ENCODE measurements around the gene USHBP1.

USHBP1 gene

GRCh38 chr19:17264641-17264979 lies at the start of gene USHBP1:
USHBP1 (minus strand) TSS chr19:17264745; CDS start chr19:17264299, 446 bp downstream.
- H3K4me3 ChIP-seq (ENCODE audit: low read depth, low read length) = no peak within 1 kb of the TSS

- no peak overlapping the region for H3K4me3 ChIP-seq (ENCODE audit: low read depth, low read length)
These were observed 49.6 kb upstream of the USHBP1 start for GRCh38 chr19:17314007-17314593.

- no peak overlapping the region for H3K4me3 ChIP-seq (ENCODE audit: low read depth, low read length)
These were observed 47.9 kb upstream of the USHBP1 start for GRCh38 chr19:17312189-17313113.

DNA sequence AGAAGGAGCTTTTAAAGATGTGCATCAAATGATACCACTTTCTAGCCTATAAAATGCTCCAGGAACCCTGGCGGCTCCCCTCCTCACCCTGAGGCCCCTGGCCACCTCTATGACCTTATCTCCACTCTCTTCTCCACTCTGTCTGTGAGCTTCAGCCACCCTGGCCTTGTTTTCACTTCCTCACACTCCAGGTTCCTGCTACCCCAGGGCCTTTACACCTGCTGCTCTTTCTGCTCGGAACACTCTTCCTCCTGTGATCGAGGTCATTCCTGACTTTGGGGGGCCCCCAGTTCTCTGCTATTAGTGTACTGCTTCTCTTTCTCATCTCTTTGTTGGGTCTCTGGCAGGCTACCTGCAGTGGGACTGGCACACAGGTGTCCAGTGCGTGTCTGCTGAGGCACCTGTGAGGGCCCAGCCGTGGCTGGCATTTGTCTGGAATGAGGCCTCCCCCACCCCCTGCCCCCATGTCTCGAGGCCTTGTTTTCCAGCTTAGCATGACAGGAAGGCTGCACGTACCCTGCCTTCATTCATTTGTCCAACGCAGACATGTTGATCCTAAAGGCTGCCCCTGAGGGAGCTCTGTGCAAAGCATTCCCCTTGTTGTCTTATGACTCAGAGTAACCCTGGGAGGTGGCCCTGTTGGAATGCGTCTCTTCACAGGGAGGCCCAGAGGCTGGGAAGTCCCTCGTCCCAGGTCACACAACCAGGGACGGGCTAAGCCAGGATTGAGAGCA lies 47.1 kb upstream of the USHBP1 start:
- no peak overlapping the region for H3K4me3 ChIP-seq (ENCODE audit: low read depth, low read length)

- H3K4me3 ChIP-seq (ENCODE audit: low read depth, low read length) = peak overlapping the region; percentile 96
These were observed 45.5 kb upstream of the USHBP1 start for GRCh38 chr19:17309965-17310461.

GRCh38 chr19:17309198-17309964 lies 44.8 kb upstream of the USHBP1 start, which contains the start of gene DDA1:
DDA1 (plus strand) TSS chr19:17309563; CDS start chr19:17309655, 92 bp downstream.
- peak within 1 kb of the TSS; percentile 96 for H3K4me3 ChIP-seq (ENCODE audit: low read depth, low read length)

DNA sequence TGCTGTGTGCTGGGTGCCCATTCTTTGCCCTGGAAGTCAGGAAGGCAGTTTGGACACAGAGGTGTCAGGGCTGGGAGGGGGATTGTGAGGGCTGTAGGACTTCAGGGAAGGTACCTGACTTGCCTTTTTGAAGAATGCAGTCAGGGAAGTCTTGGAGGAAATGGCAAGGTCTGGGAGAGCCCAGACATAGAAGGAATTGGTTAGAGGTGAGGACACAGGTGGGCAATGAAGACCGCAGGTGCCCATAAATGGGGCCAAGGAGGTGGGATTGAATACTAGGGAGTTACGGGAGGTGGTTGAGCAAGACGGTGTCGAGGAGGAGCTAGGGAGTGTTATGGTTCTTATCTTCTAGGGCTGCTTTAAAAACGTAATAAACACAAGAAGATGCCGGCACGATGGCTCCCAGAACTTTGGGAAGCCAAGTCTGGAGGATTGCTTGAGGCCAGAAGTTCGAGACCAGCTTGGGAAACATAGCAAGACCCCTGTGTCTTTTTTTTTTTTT lies 43.4 kb upstream of the USHBP1 start:
- H3K4me3 ChIP-seq (ENCODE audit: low read depth, low read length) = no peak overlapping the region

- peak overlapping the region; percentile 92 for H3K4me3 ChIP-seq (ENCODE audit: low read depth, low read length)
These were observed 41.8 kb upstream of the USHBP1 start for GRCh38 chr19:17306285-17306714.

DNA sequence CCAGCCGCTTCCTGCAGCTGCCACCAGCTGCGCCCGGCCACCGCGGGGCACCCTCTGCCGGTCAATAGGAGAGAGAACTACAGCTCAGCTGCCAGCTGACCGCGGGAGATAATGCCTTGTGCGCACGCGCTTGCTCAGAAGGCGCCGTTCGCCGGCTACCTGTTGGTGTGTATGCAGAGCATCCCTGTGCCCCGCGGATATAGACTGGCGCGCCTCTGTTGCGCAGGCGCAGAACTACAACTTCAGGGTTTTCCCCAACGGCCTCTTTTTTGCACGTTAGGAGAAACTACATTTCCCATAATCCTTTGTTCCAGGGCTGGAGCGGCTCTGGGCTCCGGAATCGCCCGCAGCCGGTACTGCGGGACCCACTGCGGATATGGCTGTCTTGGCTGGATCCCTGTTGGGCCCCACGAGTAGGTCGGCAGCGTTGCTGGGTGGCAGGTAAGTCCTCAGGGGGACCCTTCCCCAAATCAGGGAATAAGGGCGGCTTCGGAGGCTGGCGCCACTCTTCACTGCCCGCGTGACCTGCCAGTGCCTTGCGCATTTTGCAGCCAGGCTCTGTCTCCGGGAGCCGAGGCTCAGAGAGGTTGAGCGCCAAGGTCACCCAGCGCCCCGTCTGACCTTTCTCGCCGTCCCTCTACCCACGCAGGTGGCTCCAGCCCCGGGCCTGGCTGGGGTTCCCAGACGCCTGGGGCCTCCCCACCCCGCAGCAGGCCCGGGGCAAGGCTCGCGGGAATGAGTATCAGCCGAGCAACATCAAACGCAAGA lies 41.2 kb upstream of the USHBP1 start, which contains the start of gene MRPL34:
MRPL34 (plus strand) TSS at position 356 of the 768 bp plus-strand sequence; CDS start at position 377, 21 bp downstream.
- H3K4me3 ChIP-seq (ENCODE audit: low read depth, low read length) = peak within 1 kb of the TSS; percentile 92

GRCh38 chr19:17305216-17305516 lies 40.6 kb upstream of the USHBP1 start:
- H3K4me3 ChIP-seq (ENCODE audit: low read depth, low read length) = no peak overlapping the region

DNA sequence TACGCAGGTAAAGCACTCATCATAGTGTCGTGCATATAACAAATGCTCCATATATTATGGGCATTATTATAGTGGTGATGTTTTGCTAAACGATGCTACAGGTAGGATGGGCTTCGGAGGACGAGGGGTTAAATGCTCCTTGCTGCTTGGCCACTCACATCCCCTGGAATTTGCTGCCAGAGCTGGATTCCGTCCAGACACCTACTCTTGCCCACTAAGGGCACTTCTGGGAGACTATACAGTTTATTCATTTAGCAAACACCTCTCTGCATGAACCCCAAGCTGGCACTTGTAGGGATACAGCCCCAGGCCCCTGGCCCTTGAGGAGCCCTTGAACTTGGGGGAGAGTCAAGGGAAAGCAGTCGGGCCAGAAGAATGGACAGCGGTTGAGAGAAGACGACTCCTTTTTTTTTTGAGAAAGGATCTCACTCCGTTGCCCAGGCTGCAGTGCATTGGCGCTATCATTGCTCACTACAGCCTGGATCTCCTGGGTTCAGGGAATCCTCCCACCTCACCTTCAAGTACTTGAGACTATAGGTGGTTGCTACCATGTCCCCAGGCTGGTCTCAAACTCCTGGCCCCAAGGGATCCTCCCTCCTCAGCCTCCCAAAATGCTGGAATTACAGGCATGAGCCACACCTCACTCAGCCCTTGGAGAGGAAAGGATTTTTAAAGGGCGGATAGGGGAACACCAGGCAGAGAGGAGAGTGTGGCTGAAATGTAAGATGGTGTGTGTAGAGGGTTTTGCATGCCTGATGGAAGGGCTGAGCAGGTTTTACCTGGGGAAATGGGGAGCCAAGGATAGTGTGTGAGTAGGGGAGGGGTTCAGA lies 40.1 kb upstream of the USHBP1 start:
- no peak overlapping the region for H3K4me3 ChIP-seq (ENCODE audit: low read depth, low read length)

DNA sequence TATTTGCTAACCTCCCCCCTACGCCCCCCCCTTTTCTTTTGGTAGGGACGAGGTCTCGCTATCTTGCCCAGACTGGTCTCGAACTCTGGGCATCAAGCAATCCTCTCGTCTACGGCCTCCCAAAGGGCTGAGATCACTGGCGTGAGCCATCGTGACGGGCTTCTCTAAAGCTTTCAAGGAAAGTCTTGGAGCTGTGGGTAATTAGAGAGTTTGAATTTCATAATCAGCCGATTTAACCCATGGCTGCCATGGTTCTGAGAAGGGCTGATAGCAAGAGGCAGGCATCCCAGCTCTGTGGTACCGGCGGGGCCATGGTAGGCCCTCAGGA lies 39.4 kb upstream of the USHBP1 start:
- no peak overlapping the region for H3K4me3 ChIP-seq (ENCODE audit: low read depth, low read length)

DNA sequence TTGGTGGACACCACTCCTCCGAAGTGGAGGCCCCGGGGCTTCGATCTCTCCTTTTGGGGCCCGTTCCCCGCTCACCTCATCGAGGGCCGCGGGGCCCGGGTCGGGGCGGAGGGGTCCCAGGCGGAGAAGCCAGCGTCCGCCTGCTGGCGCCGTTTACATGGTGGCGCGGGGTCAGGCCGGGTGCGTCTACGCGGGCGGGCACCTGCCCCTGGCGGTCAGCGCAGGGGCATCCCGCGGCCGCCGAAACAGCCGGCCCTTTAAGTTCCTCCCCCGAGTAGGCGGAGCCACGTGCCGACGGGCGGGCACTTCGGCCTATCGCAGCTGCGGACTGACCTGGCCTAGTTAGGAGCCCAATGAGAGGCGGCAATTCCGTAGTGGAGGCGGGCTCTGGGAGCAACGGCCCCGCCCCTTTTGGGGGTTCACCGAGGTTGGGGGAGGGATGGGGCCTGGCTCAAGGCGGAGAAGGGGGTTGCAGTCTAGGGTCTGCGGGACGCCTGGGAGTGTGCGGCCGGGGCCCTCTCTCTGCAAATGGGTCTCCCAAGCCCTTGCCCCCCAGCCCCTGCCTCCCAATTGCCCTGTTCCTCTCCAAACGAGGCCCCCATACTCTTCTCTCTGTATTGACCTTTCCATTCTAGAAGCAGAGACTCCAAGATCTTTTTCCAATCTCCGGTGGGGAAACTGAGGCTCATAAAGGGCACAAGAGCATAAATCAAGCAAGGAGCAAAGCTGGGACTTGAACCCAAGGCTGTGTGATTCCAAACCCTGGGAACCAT lies 38.8 kb upstream of the USHBP1 start, which contains the start of gene ABHD8:
ABHD8 (minus strand) TSS at position 259 of the 773 bp plus-strand sequence. CDS start 1,809 bp downstream, outside the sequence.
- H3K4me3 ChIP-seq (ENCODE audit: low read depth, low read length) = peak within 1 kb of the TSS; percentile 37

- H3K4me3 ChIP-seq (ENCODE audit: low read depth, low read length) = peak overlapping the region; percentile 37
These were observed 38.0 kb upstream of the USHBP1 start for GRCh38 chr19:17302391-17303166.

DNA sequence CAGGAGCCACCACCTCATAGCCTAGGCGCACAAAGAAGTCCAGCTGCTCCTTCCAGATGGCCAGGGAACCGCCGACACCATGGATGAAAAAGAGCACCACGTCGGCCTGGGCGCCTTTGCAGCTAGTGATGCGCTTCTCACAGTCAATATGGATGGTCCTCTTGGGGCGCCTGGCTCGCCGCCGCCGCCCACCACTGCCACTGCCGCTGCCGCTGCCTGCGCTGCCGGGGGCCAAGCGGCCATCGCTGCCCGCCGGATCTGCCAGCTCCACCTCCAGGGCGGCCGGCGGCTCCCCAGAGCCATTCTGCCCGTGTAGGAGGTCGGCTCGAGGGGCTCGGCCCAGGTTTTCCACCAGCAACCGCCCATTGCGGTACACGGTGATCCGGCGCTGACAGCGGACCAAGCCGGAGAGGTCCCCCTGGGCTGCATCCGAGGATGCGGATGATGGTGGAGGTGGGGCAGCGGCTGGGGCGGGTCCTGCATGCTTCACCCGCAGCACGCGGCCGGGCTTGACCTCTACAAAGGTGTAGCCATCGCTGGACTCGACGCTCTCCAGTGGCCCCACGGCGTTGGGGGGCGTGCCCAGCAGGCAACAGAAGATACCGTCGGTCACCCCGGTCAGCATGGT lies 36.6 kb upstream of the USHBP1 start:
- H3K4me3 ChIP-seq (ENCODE audit: low read depth, low read length) = no peak overlapping the region

GRCh38 chr19:17296976-17297375 lies 32.4 kb upstream of the USHBP1 start:
- H3K4me3 ChIP-seq (ENCODE audit: low read depth, low read length) = no peak overlapping the region

DNA sequence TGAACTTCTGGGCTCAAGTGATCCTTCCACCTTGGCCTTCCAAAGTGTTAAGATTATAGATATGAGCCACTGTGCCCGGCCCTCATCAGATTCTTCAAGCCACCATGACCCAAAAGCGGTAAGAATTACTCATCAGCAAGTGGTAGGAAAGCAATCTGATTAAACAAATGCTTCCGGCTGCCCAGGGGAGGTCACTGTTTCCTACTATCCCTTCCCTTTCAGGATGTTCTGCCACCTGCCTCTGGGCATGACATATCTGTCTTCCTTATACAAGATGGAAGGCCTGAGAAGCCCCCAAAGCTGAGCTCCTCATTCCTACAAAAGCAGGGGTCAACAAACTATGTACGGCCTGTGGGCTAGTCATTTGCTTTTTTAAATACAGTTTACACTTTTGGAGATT lies 31.7 kb upstream of the USHBP1 start:
- no peak overlapping the region for H3K4me3 ChIP-seq (ENCODE audit: low read depth, low read length)
